ENCODE measurements around the gene AGBL1. TPM values are rescaled to one million over a fixed set of nuclear protein-coding genes. Genes with fewer than 3 reads are reported as not detected.

Gene AGBL1
- polyA plus RNA-seq, 1 donor (not counting 4 experiments of a cell fraction or from before 2014, with no cell fraction given): not detected

GRCh38 chr15:86657305-86657704 is 577.6 kb downstream of the AGBL1 start:
- Histone ChIP-seq H3K4me2 (ENCODE audit: control insufficient read depth, extremely low read depth, insufficient read depth, low read depth, low read length) (no peak overlapping the region), H3K27ac (ENCODE audit: control insufficient read depth, insufficient read depth, low read length) (no peak overlapping the region), H3K4me3 (ENCODE audit: control insufficient read depth in 2 of 3, extremely low read depth in 1 of 3, insufficient read depth in 2 of 3, low read depth in 1 of 3, low read length in 3 of 3) (no peak overlapping the region), H3K27me3 (ENCODE audit: control insufficient read depth, extremely low read depth, insufficient read depth, low read length) (no peaks in the 10 kb centered on the region), H3K4me1 (ENCODE audit: control insufficient read depth, extremely low read depth, insufficient read depth, low read length) (no peaks in the 10 kb centered on the region), H2AFZ (ENCODE audit: control insufficient read depth, low read length) (no peak overlapping the region), H3K9me1 (ENCODE audit: control insufficient read depth, extremely low read depth, insufficient read depth, low read length) (no peaks in the 10 kb centered on the region), H3K9me3 (ENCODE audit: control insufficient read depth, low read depth, low read length) (no peaks in the 10 kb centered on the region), H4K20me1 (ENCODE audit: control insufficient read depth, extremely low read depth, insufficient read depth, low read length) (no peaks in the 10 kb centered on the region), H3K36me3 (ENCODE audit: control insufficient read depth in 2 of 2, extremely low read depth in 1 of 2, insufficient read depth in 2 of 2, low read length in 2 of 2) (no peaks in the 10 kb centered on the region), H3K79me2 (ENCODE audit: control insufficient read depth, insufficient read depth, low read length) (no peaks in the 10 kb centered on the region), H3K9ac (ENCODE audit: control insufficient read depth, extremely low read depth, insufficient read depth, low read length) (no peak overlapping the region)
- dilution Hi-C loops (cut with MboI; ENCODE audit: extremely low pct_ligation_motif_present, low sequenced_read_pairs): no loop called here
- FAIRE-seq (no peak), DNase-seq (ENCODE audit: low read depth, low spot score) (no peak)
- no peak for TF ChIP-seq CTCF (optimal IDR thresholded peaks at IDR 0.05 in 1 of 3, IDR thresholded peaks at IDR 0.05 in 1 of 3, conservative IDR thresholded peaks at IDR 0.05 in 1 of 3; ENCODE audit: extremely low read depth in 1 of 3, insufficient read depth in 2 of 3, low read length in 3 of 3)
- no peak for TF ChIP-seq EZH2 (IDR thresholded peaks at IDR 0.05; ENCODE audit: low read length)

GRCh38 chr15:86659724-86660411 is 580.2 kb downstream of the AGBL1 start:
- Histone ChIP-seq H3K4me1 (ENCODE audit: control insufficient read depth, extremely low read depth, insufficient read depth, low read length) (no peaks in the 10 kb centered on the region), H4K20me1 (ENCODE audit: control insufficient read depth, extremely low read depth, insufficient read depth, low read length) (no peaks in the 10 kb centered on the region), H3K9ac (ENCODE audit: control insufficient read depth, extremely low read depth, insufficient read depth, low read length) (no peak overlapping the region), H3K4me2 (ENCODE audit: control insufficient read depth, extremely low read depth, insufficient read depth, low read depth, low read length) (no peak overlapping the region), H3K27ac (ENCODE audit: control insufficient read depth, insufficient read depth, low read length) (no peak overlapping the region), H2AFZ (ENCODE audit: control insufficient read depth, low read length) (no peak overlapping the region), H3K36me3 (ENCODE audit: control insufficient read depth in 2 of 2, extremely low read depth in 1 of 2, insufficient read depth in 2 of 2, low read length in 2 of 2) (no peaks in the 10 kb centered on the region), H3K9me1 (ENCODE audit: control insufficient read depth, extremely low read depth, insufficient read depth, low read length) (no peaks in the 10 kb centered on the region), H3K4me3 (ENCODE audit: control insufficient read depth in 2 of 3, extremely low read depth in 1 of 3, insufficient read depth in 2 of 3, low read depth in 1 of 3, low read length in 3 of 3) (no peak overlapping the region), H3K79me2 (ENCODE audit: control insufficient read depth, insufficient read depth, low read length) (no peaks in the 10 kb centered on the region), H3K9me3 (ENCODE audit: control insufficient read depth, low read depth, low read length) (no peaks in the 10 kb centered on the region), H3K27me3 (ENCODE audit: control insufficient read depth, extremely low read depth, insufficient read depth, low read length) (no peaks in the 10 kb centered on the region)
- no peak for DNase-seq (ENCODE audit: low read depth, low spot score)
- dilution Hi-C loops (cut with MboI; ENCODE audit: extremely low pct_ligation_motif_present, low sequenced_read_pairs): no loop called here
- no peak for FAIRE-seq
- TF ChIP-seq EZH2 (IDR thresholded peaks at IDR 0.05; ENCODE audit: low read length) (no peak), CTCF (optimal IDR thresholded peaks at IDR 0.05 in 1 of 3, IDR thresholded peaks at IDR 0.05 in 1 of 3, conservative IDR thresholded peaks at IDR 0.05 in 1 of 3; ENCODE audit: extremely low read depth in 1 of 3, insufficient read depth in 2 of 3, low read length in 3 of 3) (no peak)
